Effector CD8-positive, alpha-beta T cell (primary cell): Measurements from ENCODE around the gene GPR21.

Experiments used
- DNase-seq: peaks from one replicate; lab custom pipeline; 2025; lab: John Stamatoyannopoulos, UW

The GPR21 gene

GRCh38 chr9:123033864-123034601, 566 bp downstream of the GPR21 start:
- no peak for DNase-seq

- no peak for DNase-seq
These were observed 1.5 kb downstream of the GPR21 start for GRCh38 chr9:123034881-123035510.

- DNase-seq = no peak
These were observed 2.3 kb downstream of the GPR21 start for GRCh38 chr9:123035791-123036190.

GRCh38 chr9:123036893-123037545, 3.6 kb downstream of the GPR21 start:
- DNase-seq = no peak

GRCh38 chr9:123039617-123040219, 6.3 kb downstream of the GPR21 start:
- DNase-seq = no peak

GRCh38 chr9:123040801-123041200, 7.3 kb downstream of the GPR21 start:
- no peak for DNase-seq

GRCh38 chr9:123041489-123041888, 8.0 kb downstream of the GPR21 start:
- no peak for DNase-seq

- DNase-seq = no peak
These were observed 9.8 kb downstream of the GPR21 start for GRCh38 chr9:123043081-123043939.

- no peak for DNase-seq
These were observed 11.1 kb downstream of the GPR21 start for GRCh38 chr9:123044586-123044985.

- no peak for DNase-seq
These were observed 13.1 kb downstream of the GPR21 start for GRCh38 chr9:123046406-123047195.

GRCh38 chr9:123048748-123049147, 15.3 kb downstream of the GPR21 start:
- no peak for DNase-seq

GRCh38 chr9:123049589-123050222, 16.2 kb downstream of the GPR21 start:
- DNase-seq = no peak

- DNase-seq = no peak
These were observed 19.6 kb downstream of the GPR21 start for GRCh38 chr9:123053046-123053445.

- no peak for DNase-seq
These were observed 20.2 kb downstream of the GPR21 start for GRCh38 chr9:123053711-123054110.

- DNase-seq = no peak
These were observed 25.4 kb downstream of the GPR21 start for GRCh38 chr9:123058834-123059233.

- DNase-seq = no peak
These were observed 26.2 kb downstream of the GPR21 start for GRCh38 chr9:123059472-123060220.

- DNase-seq = no peak
These were observed 27.7 kb downstream of the GPR21 start for GRCh38 chr9:123061216-123061615.

- no peak for DNase-seq
These were observed 29.1 kb downstream of the GPR21 start for GRCh38 chr9:123062351-123063176.

- no peak for DNase-seq
These were observed 29.7 kb downstream of the GPR21 start for GRCh38 chr9:123063177-123063598.
